Measurements from ENCODE around the gene ACP7.

ACP7 gene

GRCh38 chr19:39150807-39151600 lies 66.8 kb downstream of the ACP7 start:
- no peak for DNase-seq

DNA sequence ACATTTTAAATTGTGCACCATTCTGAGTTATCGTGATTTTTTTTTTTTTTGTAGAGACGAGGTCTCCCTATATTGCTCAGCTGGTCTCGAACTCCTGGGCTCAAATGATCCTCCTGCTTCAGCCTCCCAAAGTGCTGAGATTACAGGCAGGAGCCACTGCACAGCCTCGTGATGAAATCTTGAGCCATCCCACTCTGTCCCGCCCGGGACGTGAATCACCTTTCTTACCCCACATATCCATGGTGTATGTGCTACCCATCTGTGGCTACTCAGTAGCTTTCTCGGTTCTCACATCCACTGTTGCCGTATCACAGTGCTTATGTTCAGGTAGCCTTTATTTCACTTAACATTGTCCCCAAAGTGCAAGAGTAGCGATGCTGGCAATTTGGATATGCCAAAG lies 67.9 kb downstream of the ACP7 start:
- DNase-seq, result no peak

DNA sequence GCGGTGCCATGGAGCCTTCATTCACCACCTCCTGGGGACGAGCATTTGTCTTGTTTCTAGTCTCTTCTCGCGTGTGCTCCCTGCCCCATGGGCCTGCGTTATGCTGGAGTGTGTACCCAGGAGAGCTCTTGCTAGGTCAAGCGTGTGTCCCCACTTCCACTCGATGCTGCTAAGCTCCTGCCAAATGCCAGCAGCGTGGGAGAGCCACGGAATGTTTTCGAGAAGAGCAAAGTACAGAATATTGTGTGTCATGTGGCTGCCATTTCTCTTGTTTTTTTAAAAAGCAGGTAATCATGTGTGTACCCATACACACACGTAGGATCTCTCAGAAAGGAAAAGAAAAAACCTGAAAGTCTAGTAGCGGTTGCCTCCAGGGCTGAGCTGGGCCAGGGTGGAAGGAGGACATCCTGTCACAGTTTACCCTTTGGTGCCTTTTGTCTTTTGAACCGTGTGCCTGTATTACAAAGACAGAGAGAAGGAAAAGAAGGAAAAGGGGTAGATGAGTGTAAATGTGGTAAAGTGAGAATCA lies 70.0 kb downstream of the ACP7 start:
- no peak for DNase-seq

DNA sequence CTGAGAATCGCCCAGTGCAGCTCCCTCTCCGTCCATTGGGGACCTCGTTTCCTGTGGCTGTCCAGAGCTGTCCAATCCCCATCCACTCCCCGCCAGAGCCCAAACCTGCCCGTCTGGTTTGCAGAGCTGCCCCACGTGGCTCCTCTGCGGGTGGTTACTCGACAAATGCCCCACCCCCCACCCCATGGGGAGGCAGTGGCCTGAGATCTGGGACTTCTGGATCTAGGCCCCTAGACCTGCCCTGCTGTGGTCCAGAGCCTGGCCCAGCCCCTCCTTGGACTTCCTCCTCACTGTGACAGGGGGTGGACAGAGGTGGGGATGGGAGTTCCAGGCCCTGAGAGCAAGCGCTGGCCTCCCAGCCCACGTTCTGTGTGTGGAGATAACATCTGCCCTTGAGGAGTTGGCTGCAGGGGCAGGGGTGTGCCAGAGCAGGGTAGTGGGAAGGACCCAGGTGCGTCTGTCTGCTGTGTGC lies 70.5 kb downstream of the ACP7 start:
- no peak for DNase-seq

- no peak for DNase-seq
Observed at GRCh38 chr19:39155114-39155700, 71.0 kb downstream of the ACP7 start.

DNA sequence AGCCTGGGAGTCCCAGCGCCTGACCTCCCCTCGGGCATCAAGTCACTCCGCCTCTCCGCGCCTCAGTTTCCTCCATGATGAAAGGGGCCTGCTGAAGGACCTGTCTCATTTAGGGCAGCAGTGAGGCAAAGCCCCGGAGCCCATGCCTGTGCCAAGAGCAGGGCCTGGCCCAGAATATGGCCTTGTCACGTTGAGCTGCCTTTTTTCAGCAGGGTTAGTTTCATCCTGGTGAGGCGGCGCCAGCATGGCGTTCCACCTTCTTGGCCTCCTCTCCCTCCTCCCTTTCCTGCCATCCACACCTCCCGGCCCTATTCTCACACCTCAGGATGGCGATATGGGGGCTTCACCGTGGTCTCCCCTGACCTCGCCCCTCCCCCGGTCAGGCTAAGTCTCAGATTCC lies 71.6 kb downstream of the ACP7 start:
- DNase-seq, result no peak

GRCh38 chr19:39156326-39157230 lies 72.4 kb downstream of the ACP7 start:
- no peak for DNase-seq

DNA sequence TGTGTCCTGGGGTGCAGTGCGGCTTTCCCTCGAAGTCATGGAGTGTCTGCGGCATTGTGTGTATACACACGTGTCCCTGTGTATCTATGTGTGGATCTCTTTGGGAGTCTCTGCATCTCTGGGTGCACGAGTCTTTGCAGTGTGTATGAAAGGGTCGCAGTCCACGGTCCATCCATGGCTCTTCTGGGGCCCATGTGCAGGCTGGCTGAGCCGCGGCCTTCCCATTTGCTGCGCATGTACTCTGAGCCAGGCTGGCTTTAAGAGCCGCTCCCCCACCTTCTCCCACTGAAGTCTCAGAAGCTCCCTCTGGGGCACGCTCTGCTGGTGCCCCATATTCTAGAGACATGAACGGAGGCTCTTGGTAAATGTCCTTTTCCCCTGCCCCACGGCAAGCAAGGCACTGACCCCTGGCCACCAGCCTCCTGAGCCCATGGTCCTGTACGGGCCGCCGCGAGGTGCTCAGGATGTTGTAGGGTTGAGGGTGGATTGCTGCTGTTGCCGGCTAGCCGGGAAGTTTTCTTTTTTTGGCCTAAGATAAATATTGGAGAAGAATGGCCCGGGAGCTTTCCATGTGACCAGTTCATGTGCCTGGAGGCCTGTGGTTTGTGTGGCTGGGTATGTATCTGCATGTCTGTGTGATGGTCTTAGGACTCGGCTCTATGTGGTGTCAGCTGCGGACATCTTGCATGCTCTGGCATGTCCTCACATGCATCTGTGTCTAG lies 73.3 kb downstream of the ACP7 start:
- DNase-seq, result no peak

- DNase-seq, result no peak
Observed at GRCh38 chr19:39157997-39158389, 73.8 kb downstream of the ACP7 start.

GRCh38 chr19:39158646-39159260 lies 74.6 kb downstream of the ACP7 start:
- DNase-seq, result no peak

DNA sequence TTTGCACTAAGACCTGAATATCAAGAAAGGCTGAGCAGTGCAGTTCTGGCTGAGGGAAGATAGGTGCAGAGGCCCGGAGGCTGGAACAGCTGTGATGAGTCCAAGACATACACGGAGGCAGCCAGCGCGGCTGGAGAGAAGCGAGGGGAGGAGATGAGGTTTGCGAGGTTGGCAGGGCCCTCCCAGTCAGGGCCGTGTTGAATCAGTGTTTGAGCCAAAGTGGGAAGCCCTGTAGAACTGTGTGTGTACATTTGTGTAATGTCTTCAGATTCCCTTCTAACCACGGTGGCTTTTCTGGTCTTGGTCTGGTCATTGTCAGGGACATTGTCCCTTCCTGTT lies 76.3 kb downstream of the ACP7 start:
- DNase-seq, result no peak
